H1 (cell line): ENCODE results near the gene PTPN7. TPM values are rescaled to one million over a fixed set of nuclear protein-coding genes. Genes with fewer than 3 reads are reported as not detected.

Experiments used
- ATF3 ChIP-seq: IDR thresholded peaks from 2 replicates; pipeline ENCODE4 v1.6.1; 2011; ENCODE audit warnings: low read depth, mild to moderate bottlenecking, low read length; ENCODE audit not compliant: insufficient read depth
- CHD7 ChIP-seq: fragments of 300-600 bp; sonication (generic); IDR thresholded peaks from 2 replicates; pipeline ENCODE4 v1.7.1; 2012; ENCODE audit warnings: low read length, moderate library complexity, mild to moderate bottlenecking, inconsistent platforms; ENCODE audit not compliant: insufficient replicate concordance
- CTBP2 ChIP-seq: IDR thresholded peaks from 2 replicates; pipeline ENCODE4 v1.7.0; 2011; ENCODE audit warnings: borderline replicate concordance, mild to moderate bottlenecking, moderate library complexity, mixed read lengths, low read length; ENCODE audit not compliant: insufficient read depth, insufficient read length
- EGR1 ChIP-seq: IDR thresholded peaks from 2 replicates; pipeline ENCODE4 v1.6.1; 2011; ENCODE audit warnings: low read depth, low read length, borderline replicate concordance
- GABPA ChIP-seq: IDR thresholded peaks from 2 replicates; pipeline ENCODE4 v1.6.1; 2011; ENCODE audit warnings: mild to moderate bottlenecking, low read length, moderate library complexity, borderline replicate concordance; ENCODE audit not compliant: insufficient read depth
- KDM5A ChIP-seq: fragments of 200-600 bp; IDR thresholded peaks from 2 replicates; pipeline ENCODE4 v1.7.1; 2012; ENCODE audit warnings: mild to moderate bottlenecking, low read length, inconsistent platforms, mixed read lengths
- POLR2A ChIP-seq, 2 experiments: IDR thresholded peaks; 1 replicate in 1 of 2; 2 replicates in 1 of 2; pipeline ENCODE4 v1.6.1; 2011; ENCODE audit warnings: low read depth in 2 of 2, low read length in 2 of 2, mild to moderate bottlenecking in 2 of 2; ENCODE audit errors: control extremely low read depth in 1 of 2
- SP4 ChIP-seq: IDR thresholded peaks from 2 replicates; pipeline ENCODE4 v1.6.1; 2012; ENCODE audit warnings: low read length, inconsistent platforms
- TAF1 ChIP-seq: IDR thresholded peaks from 2 replicates; pipeline ENCODE4 v1.6.1; 2011; ENCODE audit warnings: mild to moderate bottlenecking, low read depth, low read length
- TBP ChIP-seq: IDR thresholded peaks from 2 replicates; pipeline ENCODE4 v1.6.1; 2011; ENCODE audit warnings: low read depth, low read length, improper control_type of control experiment
- TEAD4 ChIP-seq: IDR thresholded peaks from 2 replicates; pipeline ENCODE4 v1.6.1; 2012; ENCODE audit warnings: low read depth, low read length, inconsistent platforms, mixed read lengths
- polyA plus RNA-seq, 7 experiments: library from polyadenylated mRNA; depleted of rRNA in 3 of 7; stranded (reverse) in 5 of 7; unstranded in 2 of 7; fragments of >200 nt in 5 of 7; fragments of 200-250 nt in 2 of 7; gene quantifications; 1 replicate in 5 of 7; 2 replicates in 1 of 7; 4 replicates in 1 of 7; pipeline versions ENCODE4 v1.2.1 to v1.2.3, GENCODE V29; 2011 to 2013; ENCODE audit warnings: missing spikeins in 2 of 7, mixed read lengths in 2 of 7
- total RNA-seq: library from RNA; stranded (reverse); fragmentation: NEBNext Ultra II Directional; extraction: Animal tissue kit (Norgen Biotek cat#: 25700); gene quantifications from 2 replicates; pipeline ENCODE4 v1.2.1, GENCODE V29; 2021

The PTPN7 gene
- total and polyA plus RNA-seq, 2 of the 8 experiments (the other 6 are each of a cell fraction or from before 2014, with no cell fraction given), result 0.20 TPM; not detected in 1

GRCh38 chr1:202143768-202144401, 16.5 kb downstream of the PTPN7 start (continued):
- TF ChIP-seq GABPA (peak; percentile 50; the same call in 1 of the 2 replicates), TBP (no peak), CHD7 (no peak), CTBP2 (no peak), KDM5A (no peak), TEAD4 (no peak), EGR1 (no peak), ATF3 (no peak), SP4 (no peak), TAF1 (no peak), POLR2A (IDR thresholded peaks at IDR 0.05; ENCODE audit: control extremely low read depth in 1 of 2, low read depth in 2 of 2, low read length in 2 of 2) (no peak)
